PC-3 (cell line): ENCODE data around the gene HSPB7.

Source experiments
- CTCF ChIP-seq: fragments of 300-600 bp; sonication (generic); conservative IDR thresholded peaks from 2 replicates; pipeline ENCODE4 v1.5.1; 2017; ENCODE audit warnings: antibody characterized with exemption, low read depth, mild to moderate bottlenecking, low read length
- EZH2 ChIP-seq: fragments of 300-600 bp; sonication (generic); IDR thresholded peaks from one replicate; pipeline ENCODE4 v1.6.1; 2017; ENCODE audit warnings: antibody characterized with exemption, mild to moderate bottlenecking, low read length; ENCODE audit not compliant: unreplicated experiment
- EZH2phosphoT487 ChIP-seq: fragments of 300-600 bp; sonication (generic); IDR thresholded peaks from 2 replicates; pipeline ENCODE4 v1.6.1; 2018; ENCODE audit warnings: mild to moderate bottlenecking, antibody characterized with exemption, low read length, borderline replicate concordance

- TF ChIP-seq CTCF: no peak
- TF ChIP-seq EZH2: no peak
- no peak for TF ChIP-seq EZH2phosphoT487
Observed at GRCh38 chr1:16043521-16043920, 25.7 kb upstream of the HSPB7 start, which contains the start of gene CLCNKB.
